ENCODE measurements around the gene DEDD. TPM values are rescaled to one million over a fixed set of nuclear protein-coding genes. Genes with fewer than 3 reads are reported as not detected.

The DEDD gene
- total and polyA plus RNA-seq, 2 experiments from 2014 or later = 28.1 to 35.5 TPM

DNA sequence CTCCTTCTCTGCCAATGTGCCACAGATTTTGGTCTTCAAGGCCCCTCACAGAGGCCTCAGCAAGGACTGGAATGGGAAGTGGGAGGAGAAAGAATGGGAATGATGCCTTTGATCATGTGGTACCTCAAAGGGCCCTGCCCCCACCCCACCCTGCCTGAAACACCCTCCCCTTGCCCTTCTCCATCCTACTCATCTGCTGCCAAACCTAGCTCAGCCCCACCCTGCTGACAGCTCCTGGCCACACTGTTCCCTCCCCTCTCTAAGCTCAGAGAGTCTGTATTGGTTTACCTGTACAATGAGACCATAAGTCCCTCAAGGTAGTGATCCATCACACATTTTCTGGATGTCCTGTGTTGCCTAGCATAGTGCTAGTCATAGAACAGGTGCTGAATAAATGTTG, 56.1 kb downstream of the DEDD start:
- no peaks in the 10 kb centered on the region for H3K36me3 ChIP-seq
- no peak for DNase-seq (ENCODE audit: low read depth in 1 of 2, low spot score in 1 of 2)
- no peaks in the 10 kb centered on the region for H3K9me3 ChIP-seq (ENCODE audit: low read depth)
- TF ChIP-seq, protein P1, sequence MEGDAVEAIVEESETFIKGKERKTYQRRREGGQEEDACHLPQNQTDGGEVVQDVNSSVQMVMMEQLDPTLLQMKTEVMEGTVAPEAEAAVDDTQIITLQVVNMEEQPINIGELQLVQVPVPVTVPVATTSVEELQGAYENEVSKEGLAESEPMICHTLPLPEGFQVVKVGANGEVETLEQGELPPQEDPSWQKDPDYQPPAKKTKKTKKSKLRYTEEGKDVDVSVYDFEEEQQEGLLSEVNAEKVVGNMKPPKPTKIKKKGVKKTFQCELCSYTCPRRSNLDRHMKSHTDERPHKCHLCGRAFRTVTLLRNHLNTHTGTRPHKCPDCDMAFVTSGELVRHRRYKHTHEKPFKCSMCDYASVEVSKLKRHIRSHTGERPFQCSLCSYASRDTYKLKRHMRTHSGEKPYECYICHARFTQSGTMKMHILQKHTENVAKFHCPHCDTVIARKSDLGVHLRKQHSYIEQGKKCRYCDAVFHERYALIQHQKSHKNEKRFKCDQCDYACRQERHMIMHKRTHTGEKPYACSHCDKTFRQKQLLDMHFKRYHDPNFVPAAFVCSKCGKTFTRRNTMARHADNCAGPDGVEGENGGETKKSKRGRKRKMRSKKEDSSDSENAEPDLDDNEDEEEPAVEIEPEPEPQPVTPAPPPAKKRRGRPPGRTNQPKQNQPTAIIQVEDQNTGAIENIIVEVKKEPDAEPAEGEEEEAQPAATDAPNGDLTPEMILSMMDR (IDR thresholded peaks at IDR 0.05; ENCODE audit: low read depth, low read length) = no peak
- H3K4me1 ChIP-seq (ENCODE audit: low read depth) = no peaks in the 10 kb centered on the region
- no peaks in the 10 kb centered on the region for H3K27me3 ChIP-seq
- no peak overlapping the region for H3K4me3 ChIP-seq
- H3K27ac ChIP-seq = no peak overlapping the region

DNA sequence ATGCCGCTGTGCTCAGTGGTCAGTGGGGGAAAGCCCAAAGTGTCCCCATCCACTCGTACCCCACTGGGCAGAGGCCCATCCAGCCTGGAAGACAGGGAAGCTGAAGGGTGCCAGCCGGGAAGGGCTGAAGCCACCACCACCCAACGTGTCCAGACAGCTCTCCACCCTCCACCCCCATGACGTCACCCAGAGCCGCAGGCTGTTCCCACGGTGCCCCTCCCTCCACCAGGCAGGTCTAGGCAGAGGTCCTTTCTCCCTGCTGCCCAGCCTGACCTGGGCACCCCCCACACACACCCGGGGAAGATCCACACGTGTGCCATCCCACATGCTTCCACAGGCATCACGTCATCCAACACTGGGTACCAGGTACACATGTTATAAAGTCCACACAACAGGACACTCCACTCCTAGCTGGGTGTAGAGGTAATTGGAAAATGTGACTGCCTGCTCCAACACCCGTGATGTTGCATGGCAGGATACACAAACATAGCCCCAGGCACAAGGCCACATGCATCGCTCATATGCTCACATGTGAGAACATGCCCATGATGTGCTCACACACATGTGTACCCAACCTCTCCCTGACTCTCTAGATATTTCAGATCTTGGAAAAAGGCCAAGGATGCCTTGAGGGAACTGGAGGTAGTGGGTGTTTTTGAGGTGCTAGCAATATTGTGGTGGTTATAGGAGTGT, 57.6 kb downstream of the DEDD start:
- Histone ChIP-seq H3K27ac (no peak overlapping the region), H3K4me1 (ENCODE audit: low read depth) (no peaks in the 10 kb centered on the region), H3K27me3 (no peaks in the 10 kb centered on the region), H3K9me3 (ENCODE audit: low read depth) (no peaks in the 10 kb centered on the region), H3K36me3 (no peaks in the 10 kb centered on the region), H3K4me3 (no peak overlapping the region)
- TF ChIP-seq, protein P1 (IDR thresholded peaks at IDR 0.05; ENCODE audit: low read depth, low read length) = no peak
- DNase-seq (ENCODE audit: low read depth in 1 of 2, low spot score in 1 of 2) = no peak

DNA sequence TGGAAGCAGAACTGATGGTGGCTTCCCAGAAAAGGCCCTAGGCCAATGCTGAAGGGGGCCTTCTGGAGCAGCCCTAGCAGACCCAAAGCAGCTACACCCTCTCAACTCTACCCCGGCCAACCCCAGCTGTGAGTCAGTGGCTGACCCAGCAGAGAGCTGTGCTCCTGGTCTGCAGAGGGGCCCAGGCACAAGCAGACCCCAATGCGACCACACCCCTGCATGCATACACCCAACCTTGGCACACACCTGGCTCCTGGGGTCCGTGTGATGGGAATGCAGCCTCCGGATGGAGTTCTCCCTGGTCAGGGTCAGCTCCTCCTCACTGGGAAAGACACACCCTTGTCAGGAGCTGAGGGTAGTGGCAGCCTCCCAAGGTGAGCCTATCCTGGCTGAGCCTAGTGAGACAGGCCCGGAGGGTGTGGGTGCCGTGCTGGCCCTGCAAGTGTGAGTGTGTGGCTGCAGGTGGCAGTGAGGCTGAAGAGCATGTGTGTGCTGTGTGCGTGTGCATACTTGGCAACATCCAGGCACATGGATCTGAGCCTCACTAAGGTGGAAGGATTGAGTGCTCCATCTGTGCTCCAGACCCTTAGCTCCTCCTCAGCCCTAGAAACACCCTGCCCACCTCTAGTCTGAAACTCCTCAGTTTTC, 58.9 kb downstream of the DEDD start:
- H3K36me3 ChIP-seq = no peaks in the 10 kb centered on the region
- no peaks in the 10 kb centered on the region for H3K4me1 ChIP-seq (ENCODE audit: low read depth)
- TF ChIP-seq, protein P1 (IDR thresholded peaks at IDR 0.05; ENCODE audit: low read depth, low read length) = no peak
- no peaks in the 10 kb centered on the region for H3K27me3 ChIP-seq
- H3K4me3 ChIP-seq = no peak overlapping the region
- DNase-seq (ENCODE audit: low read depth in 1 of 2, low spot score in 1 of 2) = no peak
- no peaks in the 10 kb centered on the region for H3K9me3 ChIP-seq (ENCODE audit: low read depth)
- H3K27ac ChIP-seq = no peak overlapping the region

DNA sequence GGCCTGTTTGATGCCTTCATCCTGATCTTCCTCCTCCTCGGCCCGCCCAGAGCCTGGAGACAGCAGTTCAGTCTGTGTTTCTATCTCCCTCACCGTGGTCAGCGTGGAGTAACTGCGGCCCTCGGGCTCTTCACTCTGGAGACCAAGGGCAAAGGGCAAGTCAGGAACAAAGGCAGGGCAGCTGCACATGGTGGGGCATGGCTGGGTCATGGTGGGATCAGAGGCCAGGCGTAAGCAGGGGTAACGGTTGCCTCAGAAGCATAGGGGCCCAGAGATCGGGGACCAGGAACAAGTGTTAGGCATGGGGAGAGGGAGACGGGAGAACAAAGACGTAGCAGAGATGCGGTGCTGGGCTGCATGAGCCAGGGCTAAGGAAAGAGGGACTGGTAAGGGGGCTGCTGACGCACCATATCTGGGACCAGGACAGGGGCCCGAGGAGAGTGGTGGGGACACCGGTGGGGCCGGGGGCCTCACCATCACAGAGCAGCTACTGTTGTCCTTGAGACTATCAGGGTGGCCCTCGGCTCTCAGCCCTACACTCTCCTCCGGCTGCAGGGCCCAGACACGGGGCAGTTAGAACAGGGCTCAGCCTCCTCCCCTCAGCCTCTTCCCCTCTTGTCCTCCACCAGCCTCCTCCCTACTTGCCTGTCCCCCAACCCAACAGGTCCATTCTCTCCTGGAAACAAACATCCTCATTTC, 59.6 kb downstream of the DEDD start:
- Histone ChIP-seq H3K27ac (no peak overlapping the region), H3K4me1 (ENCODE audit: low read depth) (no peaks in the 10 kb centered on the region), H3K27me3 (no peaks in the 10 kb centered on the region), H3K9me3 (ENCODE audit: low read depth) (no peaks in the 10 kb centered on the region), H3K36me3 (no peaks in the 10 kb centered on the region), H3K4me3 (no peak overlapping the region)
- DNase-seq (ENCODE audit: low read depth in 1 of 2, low spot score in 1 of 2) = no peak
- TF ChIP-seq, protein P1 (IDR thresholded peaks at IDR 0.05; ENCODE audit: low read depth, low read length) = no peak

DNA sequence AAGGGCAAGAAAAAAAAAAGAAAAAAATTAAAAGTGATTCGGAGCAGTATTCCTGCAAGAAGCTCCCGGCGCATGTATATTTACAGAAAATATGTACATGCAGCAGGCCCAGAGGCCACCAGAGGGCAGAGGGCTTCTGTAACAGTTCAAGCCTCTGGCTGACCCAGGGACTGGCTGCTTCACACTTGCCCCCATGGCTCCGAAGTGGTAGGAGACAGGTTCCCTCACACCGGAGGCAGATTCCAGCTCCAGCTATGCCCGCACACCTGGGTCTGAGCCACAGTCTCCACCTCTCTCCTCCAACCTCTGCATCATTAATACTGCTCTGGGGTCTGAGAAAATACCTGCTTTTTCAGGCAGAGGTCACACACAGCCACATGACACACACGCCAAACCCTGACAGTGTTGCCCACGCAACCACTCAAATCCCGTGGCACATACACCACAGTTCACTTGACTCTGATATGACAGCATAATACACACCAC, 60.5 kb downstream of the DEDD start:
- Histone ChIP-seq H3K9me3 (ENCODE audit: low read depth) (no peaks in the 10 kb centered on the region), H3K36me3 (no peaks in the 10 kb centered on the region), H3K4me3 (no peak overlapping the region), H3K4me1 (ENCODE audit: low read depth) (no peaks in the 10 kb centered on the region), H3K27me3 (no peaks in the 10 kb centered on the region), H3K27ac (no peak overlapping the region)
- peak; percentile 65 to 76 for DNase-seq (ENCODE audit: low read depth in 1 of 2, low spot score in 1 of 2)
- TF ChIP-seq, protein P1 (IDR thresholded peaks at IDR 0.05; ENCODE audit: low read depth, low read length) = peak; percentile 66

Other genes starting within 250 kb of the DEDD start
- gene ITLN1, start 247.5 kb downstream of the DEDD start, total RNA-seq = 0.21 TPM in 1 of 2 replicates, not detected in the other
- gene ITLN1, start 247.5 kb downstream of the DEDD start, polyA plus RNA-seq = 0.34 TPM in 1 of 2 replicates, not detected in the other
- not detected in 2 replicates for gene ITLN2, start 177.9 kb downstream of the DEDD start, total RNA-seq
- not detected in 2 replicates for gene ITLN2, start 177.9 kb downstream of the DEDD start, polyA plus RNA-seq
- 68.1 and 93.7 TPM in 2 replicates for gene F11R, start 111.5 kb downstream of the DEDD start, total RNA-seq
- 90.1 and 139 TPM in 2 replicates for gene F11R, start 111.5 kb downstream of the DEDD start, polyA plus RNA-seq
- 262 and 347 TPM in 2 replicates for gene TSTD1, start 93.7 kb downstream of the DEDD start, total RNA-seq
- gene TSTD1, start 93.7 kb downstream of the DEDD start, polyA plus RNA-seq = 393 and 448 TPM in 2 replicates
- gene USF1, start 86.7 kb downstream of the DEDD start, total RNA-seq = 110 and 127 TPM in 2 replicates
- gene USF1, start 86.7 kb downstream of the DEDD start, polyA plus RNA-seq = 33.7 and 45.5 TPM in 2 replicates
- not detected in 2 replicates for gene ARHGAP30, start 62.8 kb downstream of the DEDD start, total RNA-seq
- gene ARHGAP30, start 62.8 kb downstream of the DEDD start, polyA plus RNA-seq = 1.8 and 1.9 TPM in 2 replicates
- gene NECTIN4, start 43.1 kb downstream of the DEDD start, total RNA-seq = not detected in 2 replicates
- gene NECTIN4, start 43.1 kb downstream of the DEDD start, polyA plus RNA-seq = not detected in 2 replicates
- gene KLHDC9, start 34.3 kb downstream of the DEDD start, total RNA-seq = 36.5 and 42.4 TPM in 2 replicates
- gene KLHDC9, start 34.3 kb downstream of the DEDD start, polyA plus RNA-seq = 41.2 and 48.7 TPM in 2 replicates
- 85.4 and 137 TPM in 2 replicates for gene PFDN2, start 14.6 kb downstream of the DEDD start, total RNA-seq
- gene PFDN2, start 14.6 kb downstream of the DEDD start, polyA plus RNA-seq = 103 and 121 TPM in 2 replicates
- 60.7 and 65.9 TPM in 2 replicates for gene NIT1, start 14.6 kb downstream of the DEDD start, total RNA-seq
- gene NIT1, start 14.6 kb downstream of the DEDD start, polyA plus RNA-seq = 64.6 and 92.6 TPM in 2 replicates
- gene UFC1, start 21.3 kb upstream of the DEDD start, total RNA-seq = 51.2 and 61.2 TPM in 2 replicates
- 122 and 124 TPM in 2 replicates for gene UFC1, start 21.3 kb upstream of the DEDD start, polyA plus RNA-seq
- gene USP21, start 26.8 kb upstream of the DEDD start, total RNA-seq = 18.7 and 19.6 TPM in 2 replicates
- gene USP21, start 26.8 kb upstream of the DEDD start, polyA plus RNA-seq = 48.8 and 59.9 TPM in 2 replicates
- gene PPOX, start 33.8 kb upstream of the DEDD start, total RNA-seq = 35.4 and 53.8 TPM in 2 replicates
- 67.0 and 67.1 TPM in 2 replicates for gene PPOX, start 33.8 kb upstream of the DEDD start, polyA plus RNA-seq
- gene B4GALT3, start 44.8 kb upstream of the DEDD start, total RNA-seq = 31.3 and 36.9 TPM in 2 replicates
- 44.7 and 54.7 TPM in 2 replicates for gene B4GALT3, start 44.8 kb upstream of the DEDD start, polyA plus RNA-seq
- gene ADAMTS4, start 66.4 kb upstream of the DEDD start, total RNA-seq = 0.88 and 4.0 TPM in 2 replicates
- 1.9 and 3.5 TPM in 2 replicates for gene ADAMTS4, start 66.4 kb upstream of the DEDD start, polyA plus RNA-seq
- gene NDUFS2, start 69.7 kb upstream of the DEDD start, total RNA-seq = 183 and 204 TPM in 2 replicates
- 346 and 367 TPM in 2 replicates for gene NDUFS2, start 69.7 kb upstream of the DEDD start, polyA plus RNA-seq
- not detected in 2 replicates for gene FCER1G, start 82.6 kb upstream of the DEDD start, total RNA-seq
- gene FCER1G, start 82.6 kb upstream of the DEDD start, polyA plus RNA-seq = 0.50 TPM in 1 of 2 replicates, not detected in the other
- gene APOA2, start 91.0 kb upstream of the DEDD start, total RNA-seq = 1.0 TPM in 1 of 2 replicates, not detected in the other
- 3.1 TPM in 1 of 2 replicates, not detected in the other for gene APOA2, start 91.0 kb upstream of the DEDD start, polyA plus RNA-seq
- 12.5 and 21.6 TPM in 2 replicates for gene TOMM40L, start 93.4 kb upstream of the DEDD start, total RNA-seq
- 12.6 and 13.6 TPM in 2 replicates for gene TOMM40L, start 93.4 kb upstream of the DEDD start, polyA plus RNA-seq
- 0.33 TPM in 1 of 2 replicates, not detected in the other for gene NR1I3, start 105.5 kb upstream of the DEDD start, total RNA-seq
- gene NR1I3, start 105.5 kb upstream of the DEDD start, polyA plus RNA-seq = not detected in 2 replicates
- gene PCP4L1, start 126.1 kb upstream of the DEDD start, total RNA-seq = 0.14 and 0.21 TPM in 2 replicates
- not detected in 2 replicates for gene PCP4L1, start 126.1 kb upstream of the DEDD start, polyA plus RNA-seq
- 0.35 and 0.77 TPM in 2 replicates for gene MPZ, start 177.3 kb upstream of the DEDD start, total RNA-seq
- 0.48 and 0.66 TPM in 2 replicates for gene MPZ, start 177.3 kb upstream of the DEDD start, polyA plus RNA-seq
- gene SDHC, start 181.7 kb upstream of the DEDD start, total RNA-seq = 19.5 and 22.5 TPM in 2 replicates
- 275 and 333 TPM in 2 replicates for gene SDHC, start 181.7 kb upstream of the DEDD start, polyA plus RNA-seq
- not detected in 2 replicates for gene CFAP126, start 235.2 kb upstream of the DEDD start, total RNA-seq
- not detected in 2 replicates for gene CFAP126, start 235.2 kb upstream of the DEDD start, polyA plus RNA-seq

Measured in cardiac muscle cell (in vitro differentiated cells and primary cell).